H9 (cell line): ENCODE results near the gene TMEM86B. TPM values are rescaled to one million over a fixed set of nuclear protein-coding genes. Genes with fewer than 3 reads are reported as not detected.

Experiments used
- DNase-seq: peaks from one replicate; pipeline ENCODE4 v3.0.0-alpha.2; 2017
- H2AFZ ChIP-seq: one replicate; pipeline ENCODE4 v1.6.1; 2013; ENCODE audit warnings: mild to moderate bottlenecking, low read length, control low read depth, moderate library complexity
- H2AK5ac ChIP-seq: 2 replicates; pipeline ENCODE4 v1.6.1; 2013; ENCODE audit warnings: low read length, control low read depth, mixed read lengths; ENCODE audit not compliant: insufficient read length
- H2BK120ac ChIP-seq: one replicate; pipeline ENCODE4 v1.6.1; 2013; ENCODE audit warnings: low read depth, mild to moderate bottlenecking, low read length, control low read depth, inconsistent platforms; ENCODE audit not compliant: poor library complexity, severe bottlenecking
- H2BK12ac ChIP-seq: 2 replicates; pipeline ENCODE4 v1.6.1; 2013; ENCODE audit warnings: low read length, control low read depth, mixed read lengths, low read depth; ENCODE audit not compliant: insufficient read length
- H2BK15ac ChIP-seq: 2 replicates; pipeline ENCODE4 v1.6.1; 2013; ENCODE audit warnings: low read depth, low read length, control low read depth
- H2BK20ac ChIP-seq: one replicate; pipeline ENCODE4 v1.6.1; 2013; ENCODE audit warnings: low read depth, mild to moderate bottlenecking, low read length, control low read depth, inconsistent platforms; ENCODE audit not compliant: poor library complexity, severe bottlenecking
- H2BK5ac ChIP-seq: 2 replicates; pipeline ENCODE4 v1.6.1; 2013; ENCODE audit warnings: low read length, control low read depth, mixed read lengths; ENCODE audit not compliant: insufficient read length
- H3K14ac ChIP-seq: 2 replicates; pipeline ENCODE4 v1.6.1; 2013; ENCODE audit warnings: low read length, control low read depth; ENCODE audit not compliant: insufficient read depth
- H3K18ac ChIP-seq: 2 replicates; pipeline ENCODE4 v1.6.1; 2013; ENCODE audit warnings: low read depth, mild to moderate bottlenecking, mixed read lengths, low read length, control low read depth; ENCODE audit not compliant: insufficient read length
- H3K23ac ChIP-seq: 2 replicates; pipeline ENCODE4 v1.6.1; 2013; ENCODE audit warnings: low read length, control low read depth, mixed read lengths, low read depth; ENCODE audit not compliant: insufficient read length
- H3K23me2 ChIP-seq: 2 replicates; pipeline ENCODE4 v1.6.1; 2013; ENCODE audit warnings: low read depth, mild to moderate bottlenecking, mixed read lengths, low read length, control low read depth; ENCODE audit not compliant: insufficient read length, poor library complexity, severe bottlenecking
- H3K27ac ChIP-seq: 2 replicates; pipeline ENCODE4 v1.5.1; 2013; ENCODE audit warnings: low read length, control low read depth, mixed read lengths, low read depth; ENCODE audit not compliant: insufficient read length
- H3K27me3 ChIP-seq: 2 replicates; pipeline ENCODE4 v1.6.1; 2013; ENCODE audit warnings: low read length, control low read depth, inconsistent platforms; ENCODE audit not compliant: insufficient read depth
- H3K4ac ChIP-seq: 2 replicates; pipeline ENCODE4 v1.6.1; 2013; ENCODE audit warnings: low read depth, mild to moderate bottlenecking, control low read depth, inconsistent platforms, low read length, moderate library complexity
- H3K4me1 ChIP-seq: 2 replicates; pipeline ENCODE4 v1.6.1; 2013; ENCODE audit warnings: low read length, control low read depth, inconsistent platforms; ENCODE audit not compliant: insufficient read depth
- H3K4me2 ChIP-seq: 2 replicates; pipeline ENCODE4 v1.6.1; 2013; ENCODE audit warnings: low read length, control low read depth, mixed read lengths; ENCODE audit not compliant: insufficient read length, insufficient read depth
- H3K56ac ChIP-seq: 2 replicates; pipeline ENCODE4 v1.6.1; 2013; ENCODE audit warnings: low read depth, mild to moderate bottlenecking, mixed read lengths, low read length, control low read depth; ENCODE audit not compliant: insufficient read length
- H3K79me1 ChIP-seq: 2 replicates; pipeline ENCODE4 v1.6.1; 2013; ENCODE audit warnings: low read depth, mild to moderate bottlenecking, moderate library complexity, low read length, control low read depth, inconsistent platforms; ENCODE audit not compliant: insufficient read depth, poor library complexity, severe bottlenecking
- H3K79me2 ChIP-seq: 2 replicates; pipeline ENCODE4 v1.6.1; 2013; ENCODE audit warnings: low read length, control low read depth, inconsistent platforms; ENCODE audit not compliant: insufficient read depth
- H3K9ac ChIP-seq: 2 replicates; pipeline ENCODE4 v1.6.1; 2013; ENCODE audit warnings: low read length, control low read depth, mixed read lengths; ENCODE audit not compliant: insufficient read length; ENCODE audit errors: extremely low read depth
- H3K9me3 ChIP-seq: one replicate; pipeline ENCODE4 v1.6.1; 2013; ENCODE audit warnings: low read depth, low read length, inconsistent platforms; ENCODE audit not compliant: control insufficient read depth
- H3T11ph ChIP-seq: one replicate; pipeline ENCODE4 v1.6.1; 2013; ENCODE audit warnings: mild to moderate bottlenecking, low read length, control low read depth, inconsistent platforms
- H4K20me1 ChIP-seq: one replicate; pipeline ENCODE4 v1.6.1; 2013; ENCODE audit not compliant: control insufficient read depth, insufficient read length, insufficient read depth
- H4K5ac ChIP-seq: 2 replicates; pipeline ENCODE4 v1.6.1; 2013; ENCODE audit warnings: low read depth, mild to moderate bottlenecking, mixed read lengths, low read length, control low read depth; ENCODE audit not compliant: insufficient read length
- H4K8ac ChIP-seq: replicated peaks from 2 replicates; pipeline ENCODE4 v1.6.1; 2013; ENCODE audit warnings: low read length, control low read depth, mixed read lengths, low read depth; ENCODE audit not compliant: insufficient read length
- H4K91ac ChIP-seq: 2 replicates; pipeline ENCODE4 v1.6.1; 2013; ENCODE audit warnings: low read depth, mild to moderate bottlenecking, moderate library complexity, mixed read lengths, low read length, control low read depth; ENCODE audit not compliant: insufficient read length
- H3K27ac Mint-ChIP-seq, 3 experiments: 2 replicates in 2 of 3; 3 replicates in 1 of 3; pipeline ENCODE4 v1.8.0; 2020 to 2021; ENCODE audit warnings: mixed read lengths in 3 of 3, mild to moderate bottlenecking in 1 of 3, moderate library complexity in 1 of 3
- H3K27me3 Mint-ChIP-seq: 2 replicates; pipeline ENCODE4 v1.8.0; 2021; ENCODE audit warnings: low read depth, mild to moderate bottlenecking, moderate library complexity, mixed read lengths
- H3K36me3 Mint-ChIP-seq, 3 experiments: 2 replicates in 2 of 3; 3 replicates in 1 of 3; pipeline ENCODE4 v1.8.0; 2020 to 2021; ENCODE audit warnings: low read depth in 3 of 3, mixed read lengths in 3 of 3; ENCODE audit not compliant: insufficient read depth in 1 of 3
- H3K4me1 Mint-ChIP-seq, 2 experiments: 2 replicates each; pipeline ENCODE4 v1.8.0; 2020; ENCODE audit warnings: mixed read lengths in 2 of 2
- H3K4me3 Mint-ChIP-seq, 2 experiments: 2 replicates in 1 of 2; 3 replicates in 1 of 2; pipeline ENCODE4 v1.8.0; 2020 to 2021; ENCODE audit warnings: mild to moderate bottlenecking in 2 of 2, mixed read lengths in 2 of 2, moderate library complexity in 1 of 2
- H3K9me3 Mint-ChIP-seq, 2 experiments: 2 replicates in 1 of 2; 3 replicates in 1 of 2; pipeline ENCODE4 v1.8.0; 2020; ENCODE audit warnings: mild to moderate bottlenecking in 2 of 2, mixed read lengths in 2 of 2, moderate library complexity in 1 of 2
- WGBS: extraction: QIAGEN DNeasy Blood & Tissue Kit; methylation state at CpG from one replicate; pipeline ENCODE4 v1.1.7; 2013; ENCODE audit warnings: missing lambda C conversion rate, low lambda C conversion rate, mixed read lengths; ENCODE audit not compliant: insufficient read length; ENCODE audit errors: extremely low coverage; 5-methylcytosine and 5-hydroxymethylcytosine counted together
- total RNA-seq: library from RNA; stranded (reverse); gene quantifications from 2 replicates; pipeline ENCODE4 v1.2.1, GENCODE V29; 2021
- TF ChIP-seq, protein P1 (sequence below): fragments of 200-600 bp; sonication (generic); conservative IDR thresholded peaks from 3 replicates; pipeline ENCODE4 v1.8.0; 2021; ENCODE audit warnings: antibody characterized with exemption, mild to moderate bottlenecking

Gene TMEM86B
- total RNA-seq, 1 experiment from 2014 or later, result 4.5 TPM

- H3K18ac ChIP-seq, result no peak overlapping the region
- H3K27ac Mint-ChIP-seq, result no peak overlapping the region
- H3K27me3 ChIP-seq, result no peaks in the 10 kb centered on the region
- no CpG with 5 or more reads among the region's 17 CpGs for WGBS
- H3K4me1 ChIP-seq, result no peaks in the 10 kb centered on the region
- no peaks in the 10 kb centered on the region for H3K9me3 Mint-ChIP-seq
- no peak for DNase-seq
- H4K91ac ChIP-seq, result no peak overlapping the region
- H4K8ac ChIP-seq, result no peak overlapping the region
- H3K56ac ChIP-seq, result no peak overlapping the region
- H2BK20ac ChIP-seq, result no peak overlapping the region
- no peak overlapping the region for H3K14ac ChIP-seq
- no peak overlapping the region for H3T11ph ChIP-seq
- H3K9me3 ChIP-seq, result no peaks in the 10 kb centered on the region
- H2BK15ac ChIP-seq, result no peak overlapping the region
- H3K4ac ChIP-seq, result no peak overlapping the region
- H3K9ac ChIP-seq, result no peak overlapping the region
- peaks cover 0 to 6% of the 10 kb centered on the region in 2 experiments; a peak in 2 of 4 replicates for H3K4me1 Mint-ChIP-seq
- no peak overlapping the region for H3K4me3 Mint-ChIP-seq
- H3K79me1 ChIP-seq, result no peaks in the 10 kb centered on the region
- H2BK5ac ChIP-seq, result no peak overlapping the region
- no peaks in the 10 kb centered on the region for H3K79me2 ChIP-seq
- H2AK5ac ChIP-seq, result no peak overlapping the region
- H3K4me2 ChIP-seq, result no peak overlapping the region
- no peaks in the 10 kb centered on the region; the same call in 1 of the 2 replicates for H3K27me3 Mint-ChIP-seq
- H3K23ac ChIP-seq, result no peak overlapping the region
- H4K5ac ChIP-seq, result no peak overlapping the region
- TF ChIP-seq, protein P1, sequence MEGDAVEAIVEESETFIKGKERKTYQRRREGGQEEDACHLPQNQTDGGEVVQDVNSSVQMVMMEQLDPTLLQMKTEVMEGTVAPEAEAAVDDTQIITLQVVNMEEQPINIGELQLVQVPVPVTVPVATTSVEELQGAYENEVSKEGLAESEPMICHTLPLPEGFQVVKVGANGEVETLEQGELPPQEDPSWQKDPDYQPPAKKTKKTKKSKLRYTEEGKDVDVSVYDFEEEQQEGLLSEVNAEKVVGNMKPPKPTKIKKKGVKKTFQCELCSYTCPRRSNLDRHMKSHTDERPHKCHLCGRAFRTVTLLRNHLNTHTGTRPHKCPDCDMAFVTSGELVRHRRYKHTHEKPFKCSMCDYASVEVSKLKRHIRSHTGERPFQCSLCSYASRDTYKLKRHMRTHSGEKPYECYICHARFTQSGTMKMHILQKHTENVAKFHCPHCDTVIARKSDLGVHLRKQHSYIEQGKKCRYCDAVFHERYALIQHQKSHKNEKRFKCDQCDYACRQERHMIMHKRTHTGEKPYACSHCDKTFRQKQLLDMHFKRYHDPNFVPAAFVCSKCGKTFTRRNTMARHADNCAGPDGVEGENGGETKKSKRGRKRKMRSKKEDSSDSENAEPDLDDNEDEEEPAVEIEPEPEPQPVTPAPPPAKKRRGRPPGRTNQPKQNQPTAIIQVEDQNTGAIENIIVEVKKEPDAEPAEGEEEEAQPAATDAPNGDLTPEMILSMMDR, result no peak
- H3K36me3 Mint-ChIP-seq, result peaks cover 13 to 44% (median 42%) of the 10 kb centered on the region in 3 experiments; a peak in 6 of 7 replicates
- no peak overlapping the region for H3K27ac ChIP-seq
- no peaks in the 10 kb centered on the region for H4K20me1 ChIP-seq
- no peak overlapping the region for H2AFZ ChIP-seq
- H3K23me2 ChIP-seq, result no peaks in the 10 kb centered on the region
- H2BK120ac ChIP-seq, result no peak overlapping the region
- no peak overlapping the region for H2BK12ac ChIP-seq
These were observed 1.2 kb upstream of the TMEM86B start for GRCh38 chr19:55229789-55230182.
